Keratinocyte (primary cell): ENCODE results near the gene TPPP3. TPM values are rescaled to one million over a fixed set of nuclear protein-coding genes. Genes with fewer than 3 reads are reported as not detected.

Source experiments
- DNase-seq: peaks from one replicate; pipeline ENCODE4 v3.0.0-alpha.2; 2011; ENCODE audit warnings: low read depth, missing footprints, low spot score
- FAIRE-seq: peaks from 2 replicates; lab custom pipeline; 2011; peaks lifted over from hg19 to GRCh38; lab: Jason Lieb, UNC
- H2AFZ ChIP-seq: 2 replicates; pipeline ENCODE4 v1.6.0; 2012; ENCODE audit warnings: low read length, control low read depth, inconsistent platforms; ENCODE audit not compliant: control insufficient read depth
- H3K27ac ChIP-seq: 2 replicates; pipeline ENCODE4 v1.5.1; 2011; ENCODE audit warnings: low read length; ENCODE audit not compliant: control insufficient read depth, insufficient read depth
- H3K27me3 ChIP-seq: 3 replicates; pipeline ENCODE4 v1.6.0; 2011; ENCODE audit warnings: low read length; ENCODE audit not compliant: control insufficient read depth, insufficient read depth; ENCODE audit errors: extremely low read depth
- H3K36me3 ChIP-seq, 2 experiments: 2 replicates in 1 of 2; 3 replicates in 1 of 2; pipeline ENCODE4 v1.5.1; 2011; ENCODE audit warnings: low read length in 2 of 2, mild to moderate bottlenecking in 1 of 2; ENCODE audit not compliant: control insufficient read depth in 2 of 2, insufficient read depth in 2 of 2; ENCODE audit errors: extremely low read depth in 1 of 2
- H3K4me1 ChIP-seq: 3 replicates; pipeline ENCODE4 v1.5.1; 2011; ENCODE audit warnings: low read length; ENCODE audit not compliant: control insufficient read depth, insufficient read depth; ENCODE audit errors: extremely low read depth
- H3K4me2 ChIP-seq: 3 replicates; pipeline ENCODE4 v1.6.0; 2011; ENCODE audit warnings: low read depth, low read length; ENCODE audit not compliant: control insufficient read depth, insufficient read depth; ENCODE audit errors: extremely low read depth
- H3K4me3 ChIP-seq, 3 experiments: fragments of 200-600 bp in 1 of 3; sonication (generic) in 1 of 3; 2 replicates in 2 of 3; 3 replicates in 1 of 3; pipeline ENCODE4 v1.5.1; 2011 to 2016; ENCODE audit warnings: low read length in 3 of 3, mild to moderate bottlenecking in 3 of 3, control low read depth in 2 of 3, inconsistent platforms in 1 of 3, low read depth in 1 of 3, mixed read lengths in 1 of 3, mixed run types in 1 of 3, moderate library complexity in 1 of 3; ENCODE audit not compliant: control insufficient read depth in 2 of 3, insufficient read depth in 2 of 3; ENCODE audit errors: extremely low read depth in 1 of 3
- H3K79me2 ChIP-seq: 2 replicates; pipeline ENCODE4 v1.6.0; 2012; ENCODE audit warnings: low read length; ENCODE audit not compliant: control insufficient read depth, insufficient read depth
- H3K9ac ChIP-seq: 3 replicates; pipeline ENCODE4 v1.6.0; 2011; ENCODE audit warnings: low read length; ENCODE audit not compliant: control insufficient read depth, insufficient read depth; ENCODE audit errors: extremely low read depth
- H3K9me1 ChIP-seq: 3 replicates; pipeline ENCODE4 v1.6.0; 2011; ENCODE audit warnings: low read length; ENCODE audit not compliant: control insufficient read depth, insufficient read depth; ENCODE audit errors: extremely low read depth
- H3K9me3 ChIP-seq: 2 replicates; pipeline ENCODE4 v1.5.1; 2012; ENCODE audit warnings: low read depth, low read length; ENCODE audit not compliant: control insufficient read depth
- H4K20me1 ChIP-seq: 3 replicates; pipeline ENCODE4 v1.6.0; 2011; ENCODE audit warnings: low read length; ENCODE audit not compliant: control insufficient read depth, insufficient read depth; ENCODE audit errors: extremely low read depth
- EZH2 ChIP-seq: IDR thresholded peaks from one replicate; pipeline ENCODE4 v1.6.1; 2012; ENCODE audit warnings: inconsistent platforms, mild to moderate bottlenecking, low read length, moderate library complexity
- dilution Hi-C: fragments of 300-500 bp; cut with MboI; formaldehyde crosslinking; loops from one replicate; pipeline ENCODE4 v1.7.0; 2020; ENCODE audit warnings: low sequenced_read_pairs; ENCODE audit not compliant: extremely low pct_ligation_motif_present
- polyA plus RNA-seq, 5 experiments: library from polyadenylated mRNA; depleted of rRNA in 3 of 5; stranded (reverse) in 3 of 5; stranded (forward) in 1 of 5; unstranded in 1 of 5; fragments of >200 nt; gene quantifications; 1 replicate in 1 of 5; 2 replicates in 3 of 5; 3 replicates in 1 of 5; pipeline versions ENCODE4 v1.2.1 to v1.2.3, GENCODE V29; 2011 to 2012; ENCODE audit warnings: missing spikeins in 2 of 5, low read depth in 1 of 5, low replicate concordance in 1 of 5
- TF ChIP-seq, protein P1 (sequence below), 3 experiments: IDR thresholded peaks in 1 of 3; conservative IDR thresholded peaks in 1 of 3; optimal IDR thresholded peaks in 1 of 3; 2 replicates in 2 of 3; 3 replicates in 1 of 3; pipeline versions ENCODE3 to v1.5.1; 2011; ENCODE audit warnings: low read length in 3 of 3, mild to moderate bottlenecking in 3 of 3, moderate library complexity in 2 of 3, control low read depth in 1 of 3, inconsistent platforms in 1 of 3; ENCODE audit not compliant: insufficient read depth in 2 of 3; ENCODE audit errors: extremely low read depth in 1 of 3

Gene TPPP3
- polyA plus RNA-seq, 1 donor (not counting 4 experiments of a cell fraction or from before 2014, with no cell fraction given) = 0.96 TPM

DNA sequence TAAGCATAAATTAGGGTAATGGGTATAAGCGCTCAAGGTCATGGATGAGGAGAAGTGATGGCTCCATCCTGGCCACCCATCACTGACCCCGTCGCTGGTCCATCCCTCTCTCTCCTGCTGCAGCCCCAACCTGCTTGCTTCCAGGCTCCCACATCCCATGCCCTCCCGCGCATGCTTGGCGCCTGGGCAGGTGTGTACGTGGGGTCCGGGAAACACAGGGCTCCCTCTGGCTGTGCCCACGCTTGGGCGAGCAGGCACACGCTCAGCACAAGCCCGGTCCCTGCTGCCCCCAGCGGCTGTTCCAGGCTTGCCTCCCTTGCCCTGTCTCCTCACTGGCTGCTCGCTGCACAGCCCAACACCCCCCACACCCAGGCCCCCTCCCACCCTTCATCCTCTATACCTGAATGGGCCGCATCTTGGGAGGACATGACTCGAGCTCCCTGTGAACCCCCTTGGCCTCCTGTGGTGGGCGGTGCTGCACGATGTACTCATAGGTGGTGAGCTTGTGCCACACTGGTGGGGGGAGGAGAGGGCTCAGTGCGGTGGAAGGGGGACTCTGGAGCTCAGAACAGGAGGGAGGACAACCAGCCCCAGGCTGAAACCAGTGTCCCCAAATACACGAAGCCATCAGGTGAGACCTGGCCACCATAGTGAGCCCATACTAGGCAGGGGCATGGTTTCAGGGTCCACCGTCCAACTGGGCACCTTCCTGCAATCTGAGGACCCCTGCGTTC is 4.7 kb upstream of the TPPP3 start:
- H3K79me2 ChIP-seq = no peaks in the 10 kb centered on the region
- dilution Hi-C loops = no loop called here
- H3K36me3 ChIP-seq = no peaks in the 10 kb centered on the region
- TF ChIP-seq, protein P1, sequence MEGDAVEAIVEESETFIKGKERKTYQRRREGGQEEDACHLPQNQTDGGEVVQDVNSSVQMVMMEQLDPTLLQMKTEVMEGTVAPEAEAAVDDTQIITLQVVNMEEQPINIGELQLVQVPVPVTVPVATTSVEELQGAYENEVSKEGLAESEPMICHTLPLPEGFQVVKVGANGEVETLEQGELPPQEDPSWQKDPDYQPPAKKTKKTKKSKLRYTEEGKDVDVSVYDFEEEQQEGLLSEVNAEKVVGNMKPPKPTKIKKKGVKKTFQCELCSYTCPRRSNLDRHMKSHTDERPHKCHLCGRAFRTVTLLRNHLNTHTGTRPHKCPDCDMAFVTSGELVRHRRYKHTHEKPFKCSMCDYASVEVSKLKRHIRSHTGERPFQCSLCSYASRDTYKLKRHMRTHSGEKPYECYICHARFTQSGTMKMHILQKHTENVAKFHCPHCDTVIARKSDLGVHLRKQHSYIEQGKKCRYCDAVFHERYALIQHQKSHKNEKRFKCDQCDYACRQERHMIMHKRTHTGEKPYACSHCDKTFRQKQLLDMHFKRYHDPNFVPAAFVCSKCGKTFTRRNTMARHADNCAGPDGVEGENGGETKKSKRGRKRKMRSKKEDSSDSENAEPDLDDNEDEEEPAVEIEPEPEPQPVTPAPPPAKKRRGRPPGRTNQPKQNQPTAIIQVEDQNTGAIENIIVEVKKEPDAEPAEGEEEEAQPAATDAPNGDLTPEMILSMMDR (optimal IDR thresholded peaks at IDR 0.05 in 1 of 3, IDR thresholded peaks at IDR 0.05 in 1 of 3, conservative IDR thresholded peaks at IDR 0.05 in 1 of 3; ENCODE audit: extremely low read depth in 1 of 3, insufficient read depth in 2 of 3, low read length in 3 of 3) = peak; percentile 40 to 87 (median 82)
- no peak for TF ChIP-seq EZH2
- no peak for DNase-seq
- H3K27ac ChIP-seq = no peak overlapping the region
- H3K4me2 ChIP-seq = no peak overlapping the region
- H4K20me1 ChIP-seq = no peaks in the 10 kb centered on the region
- no peak overlapping the region for H3K4me3 ChIP-seq
- peaks cover 27% of the 10 kb centered on the region for H3K4me1 ChIP-seq
- no peaks in the 10 kb centered on the region for H3K9me1 ChIP-seq
- H3K9ac ChIP-seq = no peak overlapping the region
- H3K27me3 ChIP-seq = peaks cover 10% of the 10 kb centered on the region
- H2AFZ ChIP-seq = no peak overlapping the region
- no peaks in the 10 kb centered on the region for H3K9me3 ChIP-seq
- no peak for FAIRE-seq

DNA sequence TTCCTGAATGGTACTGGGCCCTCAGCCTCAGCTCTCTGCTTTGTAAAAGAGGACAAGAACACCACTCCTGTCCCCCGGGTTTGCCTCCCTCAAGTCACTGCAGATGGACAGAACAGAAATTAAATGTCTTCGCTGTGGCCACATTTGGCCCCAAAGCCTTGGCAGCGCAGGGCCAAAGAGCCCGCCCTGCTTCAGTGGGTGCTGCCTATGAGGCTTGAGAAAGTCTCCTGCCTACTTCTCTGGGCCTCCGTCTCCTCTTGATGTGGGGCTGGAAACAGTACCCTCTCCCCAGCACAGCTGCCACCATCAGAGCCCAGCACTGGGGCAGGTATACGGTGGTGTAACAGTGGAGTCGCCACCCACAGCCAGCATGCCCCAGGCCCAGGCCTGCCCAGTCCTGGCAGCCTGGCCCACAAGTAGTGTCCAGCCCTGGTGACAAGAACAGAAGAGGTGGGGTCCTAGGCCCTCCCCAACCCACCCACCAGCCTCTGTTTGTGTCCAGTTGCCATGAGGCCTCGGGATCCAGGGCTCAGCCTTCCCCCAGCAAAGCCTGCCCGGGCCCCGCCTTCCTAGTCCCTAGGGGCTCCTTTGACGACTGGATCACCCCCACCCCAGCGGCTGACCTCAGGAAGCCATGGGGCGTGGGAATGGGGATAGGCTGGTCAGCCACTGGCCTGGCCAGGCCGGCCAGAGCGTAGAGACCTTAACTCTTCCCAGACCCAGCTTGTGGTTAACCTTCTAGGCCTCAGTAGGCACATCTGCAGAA is 3.9 kb upstream of the TPPP3 start:
- FAIRE-seq (no peak), DNase-seq (no peak)
- H3K4me3 ChIP-seq = no peak overlapping the region
- H2AFZ ChIP-seq = no peak overlapping the region
- no peaks in the 10 kb centered on the region for H3K36me3 ChIP-seq
- H3K9me1 ChIP-seq = no peaks in the 10 kb centered on the region
- peaks cover 18% of the 10 kb centered on the region for H3K27me3 ChIP-seq
- no peak for TF ChIP-seq EZH2
- TF ChIP-seq, protein P1 (optimal IDR thresholded peaks at IDR 0.05 in 1 of 3, IDR thresholded peaks at IDR 0.05 in 1 of 3, conservative IDR thresholded peaks at IDR 0.05 in 1 of 3; ENCODE audit: extremely low read depth in 1 of 3, insufficient read depth in 2 of 3, low read length in 3 of 3) = no peak
- no peaks in the 10 kb centered on the region for H3K79me2 ChIP-seq
- dilution Hi-C loops = no loop called here
- peak overlapping the region; percentile 33 for H3K9ac ChIP-seq
- H4K20me1 ChIP-seq = no peaks in the 10 kb centered on the region
- peak overlapping the region; percentile 40 for H3K27ac ChIP-seq
- no peaks in the 10 kb centered on the region for H3K9me3 ChIP-seq
- peak overlapping the region; percentile 20 for H3K4me2 ChIP-seq
- peaks cover 27% of the 10 kb centered on the region for H3K4me1 ChIP-seq
